Upper lobe of left lung (tissue), 6 donors: ENCODE data around the gene GLE1. TPM values are rescaled to one million over a fixed set of nuclear protein-coding genes. Genes with fewer than 3 reads are reported as not detected.

Experiments used
- ATAC-seq, 2 donors: fragments of 200-7000 bp; cut with Tn5 transposase; one replicate each; pipeline ENCODE4 v1.9.1; 2022; ENCODE audit warnings: mild to moderate bottlenecking in 2 of 2, moderate library complexity in 2 of 2; ENCODE audit not compliant: low FRiP score in 2 of 2
- DNase-seq, 2 donors: peaks; one replicate each; pipeline ENCODE4 v3.0.0-alpha.2; 2019 to 2020
- H3K27ac ChIP-seq, 4 donors: fragments of 200-600 bp; sonication (generic); one replicate each; pipeline ENCODE4 v1.5.1; 2016 to 2019
- H3K27me3 ChIP-seq, 4 donors: fragments of 200-600 bp; sonication (generic); one replicate each; pipeline ENCODE4 v1.5.1; 2017 to 2019
- H3K36me3 ChIP-seq, 4 donors: fragments of 200-600 bp; sonication (generic); one replicate each; pipeline ENCODE4 v1.5.1; 2016 to 2019
- H3K4me1 ChIP-seq, 4 donors: fragments of 200-600 bp; sonication (generic); one replicate each; pipeline ENCODE4 v1.5.1; 2018 to 2019
- H3K4me3 ChIP-seq, 4 donors: fragments of 200-600 bp; sonication (generic); one replicate each; pipeline ENCODE4 v1.5.1; 2017 to 2019; ENCODE audit warnings: mild to moderate bottlenecking in 2 of 4, moderate library complexity in 1 of 4
- H3K9me3 ChIP-seq, 4 donors: fragments of 200-600 bp; sonication (generic); one replicate each; pipeline ENCODE4 v1.5.1; 2018 to 2019
- CTCF ChIP-seq, 6 experiments: fragments of 450-650 bp in 4 of 6; fragments of 200-600 bp in 2 of 6; sonication (generic) in 2 of 6; IDR thresholded peaks; one replicate each; pipeline ENCODE4 v1.5.1; 2016 to 2019; ENCODE audit warnings: antibody characterized with exemption in 6 of 6
- EP300 ChIP-seq, 4 donors: sonication (generic); formaldehyde crosslinking; IDR thresholded peaks; one replicate each; pipeline ENCODE4 v1.5.1; 2017; ENCODE audit warnings: antibody characterized with exemption in 4 of 4, control low read depth in 2 of 4
- POLR2A ChIP-seq, 4 donors: fragments of 450-650 bp; IDR thresholded peaks; one replicate each; pipeline ENCODE4 v1.5.1; 2016 to 2017; ENCODE audit warnings: antibody characterized with exemption in 4 of 4, mild to moderate bottlenecking in 2 of 4
- POLR2AphosphoS5 ChIP-seq, 2 donors: sonication (generic); formaldehyde crosslinking; IDR thresholded peaks; one replicate each; pipeline ENCODE4 v1.5.1; 2017; ENCODE audit warnings: antibody characterized with exemption in 2 of 2
- WGBS, 2 donors: methylation state at CpG; one replicate each; pipeline ENCODE4 v1.1.5; 2017 to 2018; 5-methylcytosine and 5-hydroxymethylcytosine counted together
- total RNA-seq, 6 donors: library from RNA; depleted of rRNA in 4 of 6; stranded (reverse); fragments of >200 nt in 4 of 6; gene quantifications; one replicate each; pipeline versions ENCODE4 v1.1.0 to v1.2.1, GENCODE V29; 2016 to 2021
- donor health status: DM: no; HTN: no; CAD: no; lungs with moderate emphysema.
- donor health status: DM: no; HTN: yes; CAD: no; lungs with severe emphysema.

The GLE1 gene
- total RNA-seq, 6 donors from 2014 or later, result 19.0 to 36.7 (median 24.5) TPM

- peaks cover 11 to 31% (median 20%) of the 10 kb centered on the region in 4 donors for H3K36me3 ChIP-seq
- H3K4me3 ChIP-seq, result peak overlapping the region; percentile 81 to 100 (median 95)
- 41 to 44% methylated on average over 14 of the region's 14 CpGs for WGBS, 2 donors
- H3K9me3 ChIP-seq, result no peaks in the 10 kb centered on the region
- DNase-seq (peak in 1 of 2 donors; percentile 57), ATAC-seq (no peak)
- TF ChIP-seq CTCF (IDR thresholded peaks at IDR 0.05) (no peak), POLR2AphosphoS5 (IDR thresholded peaks at IDR 0.05) (no peak), EP300 (IDR thresholded peaks at IDR 0.05) (no peak), POLR2A (IDR thresholded peaks at IDR 0.05) (no peak)
- H3K27me3 ChIP-seq, result no peaks in the 10 kb centered on the region
- peaks cover 8 to 18% (median 13%) of the 10 kb centered on the region in 4 donors for H3K4me1 ChIP-seq
- H3K27ac ChIP-seq, result peak overlapping the region in 2 of 4 donors; percentile 80 to 89
Observed at GRCh38 chr9:128457207-128457606, 47.3 kb upstream of the GLE1 start.

GRCh38 chr9:128459011-128459410 is 45.5 kb upstream of the GLE1 start:
- TF ChIP-seq CTCF (IDR thresholded peaks at IDR 0.05), result no peak
- no peak for TF ChIP-seq POLR2AphosphoS5 (IDR thresholded peaks at IDR 0.05)
- TF ChIP-seq EP300 (IDR thresholded peaks at IDR 0.05), result no peak
- no peak for TF ChIP-seq POLR2A (IDR thresholded peaks at IDR 0.05)
- no peaks in the 10 kb centered on the region for H3K27me3 ChIP-seq
- H3K27ac ChIP-seq, result no peak overlapping the region
- peaks cover 15 to 49% (median 34%) of the 10 kb centered on the region in 4 donors for H3K36me3 ChIP-seq
- WGBS, 2 donors, result 91 to 94% methylated on average over 3 of the region's 3 CpGs
- H3K4me1 ChIP-seq, result peaks cover 8 to 18% (median 13%) of the 10 kb centered on the region in 4 donors
- no peak overlapping the region for H3K4me3 ChIP-seq
- H3K9me3 ChIP-seq, result no peaks in the 10 kb centered on the region
- DNase-seq (no peak), ATAC-seq (no peak)

DNA sequence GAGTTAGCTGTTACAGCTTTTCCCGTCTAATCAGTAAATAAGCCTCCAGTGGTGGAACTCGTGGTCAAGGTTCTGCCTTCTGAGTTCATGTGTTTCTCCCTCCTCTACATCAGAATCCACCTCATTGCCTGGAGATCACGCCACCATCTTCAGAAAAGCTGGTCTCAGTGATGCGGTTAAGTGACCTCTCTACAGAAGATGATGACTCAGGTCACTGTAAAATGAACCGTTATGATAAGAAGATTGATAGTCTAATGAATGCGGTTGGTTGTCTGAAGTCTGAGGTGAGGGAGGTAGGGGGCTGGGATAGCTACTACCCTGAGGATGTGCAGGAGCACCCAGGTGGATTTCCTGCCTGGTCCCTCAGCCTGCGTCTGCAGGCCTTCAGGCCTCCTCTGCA is 35.4 kb upstream of the GLE1 start:
- WGBS, 2 donors, result 89 to 90% methylated on average over 7 of the region's 7 CpGs
- Histone ChIP-seq H3K9me3 (no peaks in the 10 kb centered on the region), H3K36me3 (peaks cover 3 to 58% (median 31%) of the 10 kb centered on the region in 4 donors), H3K4me1 (no peaks in the 10 kb centered on the region), H3K27me3 (no peaks in the 10 kb centered on the region), H3K27ac (no peak overlapping the region), H3K4me3 (no peak overlapping the region)
- ATAC-seq (no peak), DNase-seq (no peak)
- TF ChIP-seq CTCF (IDR thresholded peaks at IDR 0.05) (no peak), POLR2AphosphoS5 (IDR thresholded peaks at IDR 0.05) (no peak), POLR2A (IDR thresholded peaks at IDR 0.05) (no peak), EP300 (IDR thresholded peaks at IDR 0.05) (no peak)

DNA sequence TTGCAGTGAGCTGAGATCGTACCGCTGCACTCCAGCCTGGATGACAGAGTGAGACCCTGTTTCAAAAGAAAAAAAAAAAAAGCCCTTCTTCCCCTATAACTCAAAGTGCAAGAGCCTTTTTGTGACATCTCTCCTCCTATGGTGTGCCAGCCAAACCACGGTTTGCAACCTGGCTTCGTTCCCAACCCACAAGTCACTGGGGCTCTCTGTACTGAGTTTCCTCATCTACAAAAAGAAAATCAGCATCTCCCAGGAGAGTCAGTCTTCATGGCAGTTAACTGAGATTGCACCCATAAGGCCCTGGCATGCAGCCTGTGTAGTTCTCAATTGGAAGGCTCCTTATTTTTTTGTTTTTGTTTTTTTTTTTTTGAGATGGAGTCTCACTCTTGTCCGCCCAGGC is 34.0 kb upstream of the GLE1 start:
- peaks cover 0 to 55% (median 28%) of the 10 kb centered on the region in 4 donors for H3K36me3 ChIP-seq
- no peak for ATAC-seq
- H3K27ac ChIP-seq, result no peak overlapping the region
- no peak for TF ChIP-seq EP300 (IDR thresholded peaks at IDR 0.05)
- H3K4me3 ChIP-seq, result no peak overlapping the region
- no peaks in the 10 kb centered on the region for H3K4me1 ChIP-seq
- no peaks in the 10 kb centered on the region for H3K27me3 ChIP-seq
- 54 to 57% methylated on average over 3 to 5 of the region's 5 CpGs for WGBS, 2 donors
- DNase-seq, result no peak
- no peaks in the 10 kb centered on the region for H3K9me3 ChIP-seq

GRCh38 chr9:128473104-128473503 is 31.4 kb upstream of the GLE1 start:
- H3K27ac ChIP-seq, result no peak overlapping the region
- H3K4me1 ChIP-seq, result no peaks in the 10 kb centered on the region
- ATAC-seq (no peak), DNase-seq (no peak)
- TF ChIP-seq CTCF (IDR thresholded peaks at IDR 0.05), result no peak
- no peak for TF ChIP-seq POLR2A (IDR thresholded peaks at IDR 0.05)
- no peak for TF ChIP-seq EP300 (IDR thresholded peaks at IDR 0.05)
- no peak for TF ChIP-seq POLR2AphosphoS5 (IDR thresholded peaks at IDR 0.05)
- H3K9me3 ChIP-seq, result no peaks in the 10 kb centered on the region
- peaks cover 0 to 59% (median 35%) of the 10 kb centered on the region in 4 donors for H3K36me3 ChIP-seq
- no peaks in the 10 kb centered on the region for H3K27me3 ChIP-seq
- 92 to 100% methylated on average over 5 of the region's 5 CpGs for WGBS, 2 donors
- no peak overlapping the region for H3K4me3 ChIP-seq
